ENCODE data around the gene LAMA3.

Gene LAMA3

GRCh38 chr18:23883277-23883790, 194.1 kb downstream of the LAMA3 start:
- Histone ChIP-seq H4K20me1 (no peaks in the 10 kb centered on the region), H3K36me3 (no peaks in the 10 kb centered on the region), H3K4me2 (peak overlapping the region; percentile 15), H3K27ac (no peak overlapping the region; the same call in 1 of the 2 replicates), H3K27me3 (no peaks in the 10 kb centered on the region; the same call in 1 of the 2 replicates), H3K4me3 (no peak overlapping the region), H3K4me1 (peaks cover 48% of the 10 kb centered on the region), H3K9ac (no peak overlapping the region), H3K9me3 (peaks cover 5% of the 10 kb centered on the region)
- no peak for TF ChIP-seq Cebpa-rat (IDR thresholded peaks at IDR 0.05)

GRCh38 chr18:23884681-23885375, 195.6 kb downstream of the LAMA3 start:
- no peaks in the 10 kb centered on the region for H4K20me1 ChIP-seq
- no peak overlapping the region for H3K4me3 ChIP-seq
- H3K4me2 ChIP-seq = no peak overlapping the region
- H3K9ac ChIP-seq = no peak overlapping the region
- TF ChIP-seq Cebpa-rat (IDR thresholded peaks at IDR 0.05) = no peak
- no peak overlapping the region for H3K27ac ChIP-seq
- peaks cover 43% of the 10 kb centered on the region for H3K4me1 ChIP-seq
- H3K27me3 ChIP-seq = no peaks in the 10 kb centered on the region; the same call in 1 of the 2 replicates
- no peaks in the 10 kb centered on the region for H3K36me3 ChIP-seq
- H3K9me3 ChIP-seq = peaks cover 7% of the 10 kb centered on the region

GRCh38 chr18:23885750-23886149, 196.5 kb downstream of the LAMA3 start:
- Histone ChIP-seq H3K4me1 (peaks cover 43% of the 10 kb centered on the region), H3K9ac (no peak overlapping the region), H3K4me3 (no peak overlapping the region), H3K4me2 (no peak overlapping the region), H3K36me3 (no peaks in the 10 kb centered on the region), H3K27me3 (no peaks in the 10 kb centered on the region), H3K9me3 (peaks cover 7% of the 10 kb centered on the region), H4K20me1 (no peaks in the 10 kb centered on the region), H3K27ac (no peak overlapping the region)
- no peak for TF ChIP-seq Cebpa-rat (IDR thresholded peaks at IDR 0.05)

GRCh38 chr18:23887035-23887434, 197.8 kb downstream of the LAMA3 start:
- no peak for TF ChIP-seq Cebpa-rat (IDR thresholded peaks at IDR 0.05)
- peaks cover 31% of the 10 kb centered on the region for H3K4me1 ChIP-seq
- H4K20me1 ChIP-seq = no peaks in the 10 kb centered on the region
- H3K4me3 ChIP-seq = no peak overlapping the region
- H3K9me3 ChIP-seq = peaks cover 7% of the 10 kb centered on the region
- no peaks in the 10 kb centered on the region for H3K27me3 ChIP-seq
- no peaks in the 10 kb centered on the region for H3K36me3 ChIP-seq
- peak overlapping the region; percentile 20; the same call in 1 of the 2 replicates for H3K4me2 ChIP-seq
- H3K27ac ChIP-seq = no peak overlapping the region
- no peak overlapping the region for H3K9ac ChIP-seq

- Histone ChIP-seq H3K27ac (no peak overlapping the region), H4K20me1 (no peaks in the 10 kb centered on the region), H3K4me2 (peak overlapping the region; percentile 20; the same call in 1 of the 2 replicates), H3K9me3 (peaks cover 7% of the 10 kb centered on the region), H3K36me3 (no peaks in the 10 kb centered on the region), H3K4me1 (peaks cover 28% of the 10 kb centered on the region), H3K27me3 (no peaks in the 10 kb centered on the region), H3K9ac (no peak overlapping the region), H3K4me3 (no peak overlapping the region)
- no peak for TF ChIP-seq Cebpa-rat (IDR thresholded peaks at IDR 0.05)
These were observed 198.2 kb downstream of the LAMA3 start for GRCh38 chr18:23887493-23887892.

- Histone ChIP-seq H3K27me3 (no peaks in the 10 kb centered on the region), H3K4me2 (no peak overlapping the region), H3K4me1 (peaks cover 14% of the 10 kb centered on the region), H3K27ac (no peak overlapping the region), H4K20me1 (no peaks in the 10 kb centered on the region), H3K9me3 (peaks cover 7% of the 10 kb centered on the region), H3K9ac (no peak overlapping the region), H3K36me3 (no peaks in the 10 kb centered on the region), H3K4me3 (no peak overlapping the region)
- TF ChIP-seq Cebpa-rat (IDR thresholded peaks at IDR 0.05) = no peak
These were observed 199.6 kb downstream of the LAMA3 start for GRCh38 chr18:23888881-23889280.

- Histone ChIP-seq H3K4me2 (no peak overlapping the region), H3K36me3 (no peaks in the 10 kb centered on the region), H3K9me3 (peaks cover 7% of the 10 kb centered on the region), H3K4me1 (peaks cover 10% of the 10 kb centered on the region), H3K9ac (no peak overlapping the region), H3K27me3 (no peaks in the 10 kb centered on the region), H4K20me1 (no peaks in the 10 kb centered on the region), H3K27ac (no peak overlapping the region), H3K4me3 (no peak overlapping the region)
- no peak for TF ChIP-seq Cebpa-rat (IDR thresholded peaks at IDR 0.05)
These were observed 200.7 kb downstream of the LAMA3 start for GRCh38 chr18:23889907-23890306.

- Histone ChIP-seq H3K4me1 (peaks cover 10% of the 10 kb centered on the region), H3K9ac (no peak overlapping the region), H3K4me2 (no peak overlapping the region), H3K4me3 (no peak overlapping the region), H3K9me3 (peaks cover 7% of the 10 kb centered on the region), H4K20me1 (no peaks in the 10 kb centered on the region), H3K27me3 (no peaks in the 10 kb centered on the region), H3K36me3 (no peaks in the 10 kb centered on the region), H3K27ac (no peak overlapping the region)
- TF ChIP-seq Cebpa-rat (IDR thresholded peaks at IDR 0.05) = no peak
These were observed 201.3 kb downstream of the LAMA3 start for GRCh38 chr18:23890589-23890988.

- H3K36me3 ChIP-seq = no peaks in the 10 kb centered on the region
- H3K4me1 ChIP-seq = no peaks in the 10 kb centered on the region
- H3K4me2 ChIP-seq = no peak overlapping the region
- TF ChIP-seq Cebpa-rat (IDR thresholded peaks at IDR 0.05) = no peak
- H3K9ac ChIP-seq = no peak overlapping the region
- no peaks in the 10 kb centered on the region for H4K20me1 ChIP-seq
- no peak overlapping the region for H3K4me3 ChIP-seq
- no peak overlapping the region for H3K27ac ChIP-seq
- H3K9me3 ChIP-seq = no peaks in the 10 kb centered on the region
- no peaks in the 10 kb centered on the region for H3K27me3 ChIP-seq
These were observed 204.4 kb downstream of the LAMA3 start for GRCh38 chr18:23893653-23894052.

GRCh38 chr18:23894661-23895175, 205.5 kb downstream of the LAMA3 start:
- H3K4me3 ChIP-seq = no peak overlapping the region
- H3K4me2 ChIP-seq = no peak overlapping the region
- H3K9ac ChIP-seq = no peak overlapping the region
- TF ChIP-seq Cebpa-rat (IDR thresholded peaks at IDR 0.05) = no peak
- H3K4me1 ChIP-seq = no peaks in the 10 kb centered on the region
- no peaks in the 10 kb centered on the region for H3K36me3 ChIP-seq
- no peak overlapping the region for H3K27ac ChIP-seq
- no peaks in the 10 kb centered on the region for H3K27me3 ChIP-seq
- H4K20me1 ChIP-seq = no peaks in the 10 kb centered on the region
- H3K9me3 ChIP-seq = no peaks in the 10 kb centered on the region

All from BLaER1 (cell line).